ENCODE measurements around the gene SEMA5A. TPM values are rescaled to one million over a fixed set of nuclear protein-coding genes. Genes with fewer than 3 reads are reported as not detected.
A peak's percentile ranks its signal among the peaks of the same experiment; 100 is the strongest.

The SEMA5A gene
- total RNA-seq, 2 experiments from 2014 or later: 0.12 TPM

- no peak for DNase-seq
- Mint-ChIP-seq H3K27me3 (peaks cover 2% of the 10 kb centered on the region), H3K9me3 (no peaks in the 10 kb centered on the region), H3K4me1 (no peaks in the 10 kb centered on the region), H3K36me3 (ENCODE audit: low read depth) (no peaks in the 10 kb centered on the region), H3K27ac (no peak overlapping the region), H3K4me3 (no peak overlapping the region)
- POLR2A ChIA-PET: no interaction called here
- CTCF ChIA-PET: no interaction called here
Observed at GRCh38 chr5:9239626-9240025, 306.2 kb downstream of the SEMA5A start.

- DNase-seq: no peak
- Mint-ChIP-seq H3K36me3 (ENCODE audit: low read depth) (no peaks in the 10 kb centered on the region), H3K27ac (no peak overlapping the region), H3K4me3 (no peak overlapping the region), H3K4me1 (no peaks in the 10 kb centered on the region), H3K9me3 (no peaks in the 10 kb centered on the region), H3K27me3 (peaks cover 2% of the 10 kb centered on the region)
- POLR2A ChIA-PET: no interaction called here
- CTCF ChIA-PET: no interaction called here
Observed at GRCh38 chr5:9239071-9239470, 306.8 kb downstream of the SEMA5A start.

- no peaks in the 10 kb centered on the region for H3K36me3 Mint-ChIP-seq (ENCODE audit: low read depth)
- CTCF ChIA-PET: no interaction called here
- POLR2A ChIA-PET: no interaction called here
- H3K27me3 Mint-ChIP-seq: no peaks in the 10 kb centered on the region
- no peak overlapping the region for H3K4me3 Mint-ChIP-seq
- H3K9me3 Mint-ChIP-seq: no peaks in the 10 kb centered on the region
- DNase-seq: no peak
- no peak overlapping the region for H3K27ac Mint-ChIP-seq
- no peaks in the 10 kb centered on the region for H3K4me1 Mint-ChIP-seq
Observed at GRCh38 chr5:9233712-9234111, 312.2 kb downstream of the SEMA5A start.

GRCh38 chr5:9233035-9233434 lies 312.8 kb downstream of the SEMA5A start:
- Mint-ChIP-seq H3K9me3 (no peaks in the 10 kb centered on the region), H3K36me3 (ENCODE audit: low read depth) (no peaks in the 10 kb centered on the region), H3K4me3 (no peak overlapping the region), H3K4me1 (no peaks in the 10 kb centered on the region), H3K27me3 (no peaks in the 10 kb centered on the region), H3K27ac (no peak overlapping the region)
- CTCF ChIA-PET: no interaction called here
- POLR2A ChIA-PET: no interaction called here
- DNase-seq: no peak

GRCh38 chr5:9231842-9232241 lies 314.0 kb downstream of the SEMA5A start:
- H3K9me3 Mint-ChIP-seq: no peaks in the 10 kb centered on the region
- H3K4me1 Mint-ChIP-seq: no peaks in the 10 kb centered on the region
- no peak for DNase-seq
- no peaks in the 10 kb centered on the region for H3K27me3 Mint-ChIP-seq
- POLR2A ChIA-PET: no interaction called here
- H3K27ac Mint-ChIP-seq: no peak overlapping the region
- no peak overlapping the region for H3K4me3 Mint-ChIP-seq
- CTCF ChIA-PET: no interaction called here
- H3K36me3 Mint-ChIP-seq (ENCODE audit: low read depth): no peaks in the 10 kb centered on the region

- ChIA-PET POLR2A (no interaction called here), CTCF (no interaction called here)
Observed at GRCh38 chr5:9230355-9230754, 315.5 kb downstream of the SEMA5A start.

GRCh38 chr5:9226016-9226536 lies 319.8 kb downstream of the SEMA5A start:
- no peaks in the 10 kb centered on the region for H3K9me3 Mint-ChIP-seq
- H3K27me3 Mint-ChIP-seq: no peaks in the 10 kb centered on the region

More at GRCh38 chr5:9230355-9230754, 315.5 kb downstream of the SEMA5A start:
- Mint-ChIP-seq H3K27ac (no peak overlapping the region), H3K4me3 (no peak overlapping the region), H3K4me1 (no peaks in the 10 kb centered on the region), H3K36me3 (ENCODE audit: low read depth) (no peaks in the 10 kb centered on the region), H3K9me3 (no peaks in the 10 kb centered on the region), H3K27me3 (no peaks in the 10 kb centered on the region)
- no peak for DNase-seq

GRCh38 chr5:9222054-9222976 lies 323.6 kb downstream of the SEMA5A start:
- H3K9me3 Mint-ChIP-seq: peaks cover 2% of the 10 kb centered on the region
- no peaks in the 10 kb centered on the region for H3K27me3 Mint-ChIP-seq
- H3K36me3 Mint-ChIP-seq (ENCODE audit: low read depth): no peaks in the 10 kb centered on the region
- no peak overlapping the region for H3K4me3 Mint-ChIP-seq
- POLR2A ChIA-PET: no interaction called here
- CTCF ChIA-PET: no interaction called here
- no peak overlapping the region for H3K27ac Mint-ChIP-seq
- DNase-seq: no peak
- H3K4me1 Mint-ChIP-seq: no peaks in the 10 kb centered on the region

More at GRCh38 chr5:9226016-9226536, 319.8 kb downstream of the SEMA5A start:
- DNase-seq: no peak
- H3K4me1 Mint-ChIP-seq: no peaks in the 10 kb centered on the region
- no peak overlapping the region for H3K4me3 Mint-ChIP-seq
- CTCF ChIA-PET: interaction anchor here (0.7 kb wide), 1 partner anchor 982 kb away, joined by 3 read pairs; no protein-coding TSS in a partner anchor
- POLR2A ChIA-PET: no interaction called here
- H3K36me3 Mint-ChIP-seq (ENCODE audit: low read depth): no peaks in the 10 kb centered on the region
- no peak overlapping the region for H3K27ac Mint-ChIP-seq

GRCh38 chr5:9218358-9218757 lies 327.5 kb downstream of the SEMA5A start:
- no peak for DNase-seq
- H3K27ac Mint-ChIP-seq: no peak overlapping the region
- ChIA-PET POLR2A (no interaction called here), CTCF (no interaction called here)
- no peaks in the 10 kb centered on the region for H3K4me1 Mint-ChIP-seq
- no peak overlapping the region for H3K4me3 Mint-ChIP-seq
- peaks cover 4% of the 10 kb centered on the region for H3K9me3 Mint-ChIP-seq
- H3K27me3 Mint-ChIP-seq: no peaks in the 10 kb centered on the region
- no peaks in the 10 kb centered on the region for H3K36me3 Mint-ChIP-seq (ENCODE audit: low read depth)

- Mint-ChIP-seq H3K27ac (no peak overlapping the region), H3K27me3 (no peaks in the 10 kb centered on the region), H3K4me1 (no peaks in the 10 kb centered on the region), H3K36me3 (ENCODE audit: low read depth) (no peaks in the 10 kb centered on the region), H3K4me3 (no peak overlapping the region), H3K9me3 (peaks cover 3% of the 10 kb centered on the region)
- no peak for DNase-seq
- ChIA-PET CTCF (no interaction called here), POLR2A (no interaction called here)
Observed at GRCh38 chr5:9212605-9213004, 333.3 kb downstream of the SEMA5A start.

- ChIA-PET POLR2A (no interaction called here), CTCF (no interaction called here)
- no peak for DNase-seq
- Mint-ChIP-seq H3K4me1 (no peaks in the 10 kb centered on the region), H3K9me3 (no peaks in the 10 kb centered on the region), H3K27ac (no peak overlapping the region), H3K27me3 (no peaks in the 10 kb centered on the region), H3K36me3 (ENCODE audit: low read depth) (no peaks in the 10 kb centered on the region), H3K4me3 (no peak overlapping the region)
Observed at GRCh38 chr5:9209846-9210492, 335.9 kb downstream of the SEMA5A start.

- CTCF ChIA-PET: no interaction called here
Observed at GRCh38 chr5:9207817-9208418, 338.0 kb downstream of the SEMA5A start.

GRCh38 chr5:9202636-9203035 lies 343.2 kb downstream of the SEMA5A start:
- Mint-ChIP-seq H3K9me3 (no peaks in the 10 kb centered on the region), H3K36me3 (ENCODE audit: low read depth) (no peaks in the 10 kb centered on the region), H3K27me3 (no peaks in the 10 kb centered on the region), H3K27ac (no peak overlapping the region), H3K4me3 (no peak overlapping the region), H3K4me1 (no peaks in the 10 kb centered on the region)
- no peak for DNase-seq
- POLR2A ChIA-PET: no interaction called here
- CTCF ChIA-PET: no interaction called here

More at GRCh38 chr5:9207817-9208418, 338.0 kb downstream of the SEMA5A start:
- H3K27me3 Mint-ChIP-seq: no peaks in the 10 kb centered on the region
- no peak overlapping the region for H3K27ac Mint-ChIP-seq
- H3K4me1 Mint-ChIP-seq: no peaks in the 10 kb centered on the region
- H3K4me3 Mint-ChIP-seq: no peak overlapping the region
- POLR2A ChIA-PET: no interaction called here
- peak; percentile 11 for DNase-seq
- H3K9me3 Mint-ChIP-seq: no peaks in the 10 kb centered on the region
- H3K36me3 Mint-ChIP-seq (ENCODE audit: low read depth): no peaks in the 10 kb centered on the region
